M059J (cell line): ENCODE measurements around the gene ZNF219. TPM values are rescaled to one million over a fixed set of nuclear protein-coding genes. Genes with fewer than 3 reads are reported as not detected.

Source experiments
- DNase-seq: peaks from one replicate; pipeline ENCODE4 v3.0.0-alpha.2; 2012; ENCODE audit warnings: low read depth
- total RNA-seq: library from RNA; depleted of rRNA; stranded (reverse); fragments of >200 nt; shearing (Covaris generic); gene quantifications from 2 replicates; pipeline ENCODE4 v1.2.3, GENCODE V29; 2014; rRNA removed

Gene ZNF219
- total RNA-seq = 5.3 and 12.1 TPM in 2 replicates

GRCh38 chr14:21098076-21098891 is at the start of gene ZNF219:
Gene ZNF219, minus strand, starts transcription at chr14:21098655. Its CDS starts 5,064 bp downstream, at chr14:21093591.
- peak; percentile 53 for DNase-seq

DNA sequence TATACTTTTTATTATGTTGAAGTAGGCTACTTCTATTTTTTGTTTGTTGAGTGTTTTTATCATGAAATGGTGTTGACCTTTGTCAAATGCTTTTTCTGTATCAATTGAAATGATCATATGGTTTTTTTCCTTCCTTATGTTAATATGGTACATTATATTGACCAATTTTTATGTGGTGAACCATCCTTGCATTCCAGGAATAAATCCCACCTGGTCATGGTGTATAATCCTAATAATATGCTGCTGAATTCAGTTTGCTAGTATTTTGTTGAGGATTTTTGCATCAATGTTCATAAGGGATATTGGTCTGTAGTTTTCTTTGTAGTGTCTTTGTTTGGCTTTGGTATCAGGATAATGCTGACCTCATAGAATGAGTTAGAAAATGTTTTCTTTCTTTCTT is 47.0 kb upstream of the ZNF219 start:
- no peak for DNase-seq

DNA sequence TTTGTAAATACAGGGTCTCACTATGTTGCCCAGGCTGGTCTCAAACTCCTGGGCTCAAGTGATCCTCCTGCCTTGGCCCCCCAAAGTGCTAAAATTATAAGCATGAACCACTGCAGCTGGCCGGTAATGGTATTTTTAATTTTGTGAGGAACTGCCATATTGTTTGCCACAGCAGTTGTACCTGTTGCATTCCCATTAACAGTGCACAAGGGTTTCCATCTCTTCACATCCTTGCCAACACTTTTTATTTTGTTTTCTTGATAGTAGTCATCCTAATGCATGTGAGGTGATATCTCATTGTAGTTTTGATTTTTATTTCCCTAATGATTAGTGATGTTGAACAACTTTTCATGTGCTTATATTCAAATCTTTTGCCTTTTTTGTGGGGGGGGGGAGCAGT is 43.9 kb upstream of the ZNF219 start:
- DNase-seq = no peak

- DNase-seq = peak; percentile 10
These were observed 37.6 kb upstream of the ZNF219 start for GRCh38 chr14:21136024-21136423.

GRCh38 chr14:21133901-21134300 is 35.4 kb upstream of the ZNF219 start:
- no peak for DNase-seq

DNA sequence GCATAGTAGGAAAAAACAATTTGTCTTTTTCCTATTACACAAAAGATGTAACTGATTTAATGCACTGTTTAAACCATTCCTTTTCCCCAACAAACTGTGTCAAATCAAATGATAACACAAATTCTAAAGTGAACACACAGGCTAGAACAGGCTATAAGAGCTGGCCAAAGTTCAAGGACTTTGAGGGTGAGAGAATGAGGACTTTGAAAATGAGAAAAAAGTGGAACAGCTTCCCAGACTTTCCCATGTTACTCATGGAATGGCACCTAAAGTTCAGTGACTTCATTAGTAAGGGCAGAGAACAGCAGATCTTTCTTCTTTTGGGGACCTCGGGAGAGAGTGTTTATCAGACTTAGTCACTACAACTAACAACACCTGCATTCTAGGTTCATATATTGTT is 25.0 kb upstream of the ZNF219 start:
- DNase-seq = no peak

- DNase-seq = peak; percentile 39
These were observed 22.7 kb upstream of the ZNF219 start for GRCh38 chr14:21121122-21121521.

DNA sequence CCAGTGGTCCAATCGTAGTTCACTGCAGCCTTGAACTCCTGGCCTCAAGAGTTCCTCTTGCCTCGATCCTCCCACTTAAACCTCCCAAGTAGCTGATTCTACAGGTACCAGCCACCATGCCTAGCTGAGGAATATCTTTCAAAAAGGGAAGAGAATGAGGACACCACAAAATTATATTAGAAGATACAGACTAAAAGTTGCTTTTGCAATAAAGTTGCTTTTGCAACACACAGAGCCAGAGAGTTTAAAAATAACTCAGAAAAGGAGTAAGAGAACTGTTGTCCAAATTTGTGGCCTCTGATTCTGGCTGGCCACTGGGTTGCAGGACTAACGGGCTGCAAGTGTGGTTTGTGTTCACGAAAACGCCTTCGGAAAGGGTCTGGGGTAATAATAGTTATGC is 22.2 kb upstream of the ZNF219 start:
- DNase-seq = no peak

GRCh38 chr14:21118933-21119332 is 20.5 kb upstream of the ZNF219 start:
- DNase-seq = no peak

- no peak for DNase-seq
These were observed 14.9 kb upstream of the ZNF219 start for GRCh38 chr14:21113369-21113768.

- DNase-seq = no peak
These were observed 13.8 kb upstream of the ZNF219 start for GRCh38 chr14:21112255-21112654.

DNA sequence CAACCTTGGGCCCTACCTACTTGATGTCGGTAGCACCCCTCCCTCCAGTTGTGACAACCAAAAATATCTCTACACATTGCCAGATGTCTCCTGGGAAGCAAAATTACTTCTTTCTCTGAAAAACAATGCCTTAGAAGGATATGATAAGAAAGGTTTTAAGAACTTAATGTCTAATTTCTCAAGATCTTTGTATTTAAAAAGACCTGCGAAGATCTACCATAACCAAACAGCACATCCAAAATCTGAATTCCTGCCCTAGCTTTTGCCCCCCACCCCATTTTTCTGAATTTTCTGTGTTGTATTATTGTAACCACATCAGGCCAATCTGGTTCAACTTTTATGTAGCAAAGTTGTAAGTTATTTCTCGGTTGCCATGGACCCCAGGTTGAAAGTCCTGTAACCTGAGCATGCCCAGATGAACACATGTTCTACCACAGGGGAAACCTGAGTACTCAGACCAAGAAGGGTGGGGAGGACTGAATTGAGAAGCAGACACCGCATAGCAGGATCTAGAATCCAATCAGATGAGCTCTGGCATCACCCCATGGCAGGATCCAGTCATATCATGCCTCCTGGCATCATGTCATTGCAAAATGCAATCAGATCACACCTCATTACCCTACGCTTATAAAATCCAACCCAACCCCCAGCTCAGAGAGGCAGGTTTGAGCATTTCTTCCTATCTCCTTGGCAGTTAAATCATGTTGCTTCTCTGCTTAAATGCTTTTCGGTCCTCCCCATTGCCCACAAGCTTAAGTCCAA is 11.1 kb upstream of the ZNF219 start:
- peak; percentile 31 for DNase-seq

GRCh38 chr14:21108791-21109190 is 10.3 kb upstream of the ZNF219 start:
- no peak for DNase-seq

GRCh38 chr14:21107283-21107800 is 8.9 kb upstream of the ZNF219 start:
- peak; percentile 57 for DNase-seq

- peak; percentile 77 for DNase-seq
These were observed 8.2 kb upstream of the ZNF219 start for GRCh38 chr14:21106498-21107282.

DNA sequence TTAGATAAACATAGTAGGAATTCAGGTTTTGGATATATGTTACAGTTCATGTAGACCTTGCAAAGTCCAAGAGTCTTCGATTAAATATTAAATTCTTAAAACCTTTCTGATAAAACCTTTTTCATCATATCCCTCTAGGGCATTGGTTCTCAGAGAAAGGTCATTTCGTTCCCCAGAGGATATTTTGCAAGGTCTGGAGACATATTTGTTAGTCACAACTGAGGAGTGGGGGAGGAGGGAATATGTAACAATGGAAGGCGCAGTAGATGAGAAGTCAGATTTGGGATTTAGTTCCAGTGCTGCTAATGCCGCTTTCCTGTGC is 7.7 kb upstream of the ZNF219 start:
- no peak for DNase-seq

DNA sequence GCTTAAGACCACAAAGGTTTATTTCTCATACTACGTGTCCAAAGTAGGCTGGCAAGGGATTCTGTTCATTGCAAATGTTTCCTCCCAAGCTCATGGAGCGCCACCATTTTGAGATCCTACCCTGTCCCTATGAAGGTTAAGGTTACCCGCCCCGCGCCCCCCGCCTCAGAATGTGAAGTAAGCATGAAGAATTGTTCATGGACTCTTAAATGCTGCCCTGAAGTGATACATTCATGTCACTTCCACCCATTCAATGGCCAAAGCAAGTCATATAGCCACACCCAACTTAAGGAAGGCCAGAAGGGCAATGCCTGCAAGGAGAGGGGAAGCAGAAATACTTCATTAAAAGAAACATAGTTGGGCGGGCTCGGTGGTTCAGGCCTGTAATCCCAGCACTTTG is 6.6 kb upstream of the ZNF219 start:
- no peak for DNase-seq

GRCh38 chr14:21104448-21105060 is 6.1 kb upstream of the ZNF219 start:
- DNase-seq = peak; percentile 83

GRCh38 chr14:21103710-21104447 is 5.4 kb upstream of the ZNF219 start:
- peak; percentile 96 for DNase-seq

DNA sequence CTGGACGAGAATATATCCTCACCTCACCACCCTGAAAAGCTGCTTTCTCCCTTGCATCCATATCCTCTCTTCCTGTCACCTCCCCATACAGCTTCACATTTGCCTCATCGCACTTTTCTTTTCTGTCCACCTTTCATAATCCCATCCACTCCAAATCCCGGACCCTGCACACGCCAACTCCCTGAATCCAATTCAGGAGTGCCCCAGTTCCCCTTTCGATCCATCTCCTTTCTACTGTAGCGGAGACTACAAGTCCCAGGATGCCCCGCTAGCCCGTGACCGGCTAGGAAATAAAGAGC is 4.9 kb upstream of the ZNF219 start:
- DNase-seq = no peak
